GM18951 (cell line): ENCODE measurements around the gene LDLRAD2.

Experiments used
- POLR2A ChIP-seq: IDR thresholded peaks from 4 replicates; pipeline ENCODE4 v1.6.1; 2011; ENCODE audit warnings: mild to moderate bottlenecking; ENCODE audit not compliant: insufficient read length, insufficient read depth; ENCODE audit errors: extremely low read depth
- in situ Hi-C: fragments of 300-500 bp; cut with MboI; formaldehyde crosslinking; loops from one replicate; pipeline ENCODE4 v1.12.0; 2022; ENCODE audit warnings: low sequenced_read_pairs, mixed read lengths, inconsistent platforms; ENCODE audit not compliant: unreplicated experiment

Gene LDLRAD2

DNA sequence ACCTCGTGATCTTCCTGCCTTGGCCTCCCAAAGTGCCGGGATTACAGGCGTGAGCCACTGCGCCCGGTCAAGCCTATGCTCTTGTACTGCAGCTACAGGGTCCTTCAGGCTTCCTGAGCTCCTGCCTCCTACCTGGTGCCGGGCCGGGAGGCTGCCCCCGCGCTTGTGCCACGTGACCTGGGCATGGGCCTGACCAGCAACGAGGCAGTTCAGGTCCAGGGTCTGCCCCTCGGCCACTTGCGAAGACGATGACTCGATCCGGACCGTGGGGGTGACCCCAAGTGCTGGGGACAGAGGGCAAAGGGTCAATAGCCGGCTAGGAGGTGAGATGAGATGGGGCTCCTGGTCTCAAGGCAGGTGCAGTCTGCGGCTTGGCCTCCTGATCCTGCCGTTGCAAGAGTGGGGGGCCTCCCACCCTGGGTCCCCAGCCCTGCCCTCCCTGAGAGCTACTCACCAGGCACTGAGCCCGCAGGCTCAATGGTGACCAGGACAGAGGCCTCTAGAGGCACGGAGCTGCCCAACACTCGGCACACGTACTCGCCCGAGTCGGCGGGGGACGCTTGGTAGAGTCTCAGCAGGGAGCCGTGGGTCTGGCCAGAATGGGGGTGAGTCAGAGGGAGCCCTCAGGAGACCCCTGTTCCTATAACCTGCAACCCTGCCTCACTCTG, 38.0 kb downstream of the LDLRAD2 start:
- TF ChIP-seq POLR2A = no peak
- in situ Hi-C loops = no loop called here

DNA sequence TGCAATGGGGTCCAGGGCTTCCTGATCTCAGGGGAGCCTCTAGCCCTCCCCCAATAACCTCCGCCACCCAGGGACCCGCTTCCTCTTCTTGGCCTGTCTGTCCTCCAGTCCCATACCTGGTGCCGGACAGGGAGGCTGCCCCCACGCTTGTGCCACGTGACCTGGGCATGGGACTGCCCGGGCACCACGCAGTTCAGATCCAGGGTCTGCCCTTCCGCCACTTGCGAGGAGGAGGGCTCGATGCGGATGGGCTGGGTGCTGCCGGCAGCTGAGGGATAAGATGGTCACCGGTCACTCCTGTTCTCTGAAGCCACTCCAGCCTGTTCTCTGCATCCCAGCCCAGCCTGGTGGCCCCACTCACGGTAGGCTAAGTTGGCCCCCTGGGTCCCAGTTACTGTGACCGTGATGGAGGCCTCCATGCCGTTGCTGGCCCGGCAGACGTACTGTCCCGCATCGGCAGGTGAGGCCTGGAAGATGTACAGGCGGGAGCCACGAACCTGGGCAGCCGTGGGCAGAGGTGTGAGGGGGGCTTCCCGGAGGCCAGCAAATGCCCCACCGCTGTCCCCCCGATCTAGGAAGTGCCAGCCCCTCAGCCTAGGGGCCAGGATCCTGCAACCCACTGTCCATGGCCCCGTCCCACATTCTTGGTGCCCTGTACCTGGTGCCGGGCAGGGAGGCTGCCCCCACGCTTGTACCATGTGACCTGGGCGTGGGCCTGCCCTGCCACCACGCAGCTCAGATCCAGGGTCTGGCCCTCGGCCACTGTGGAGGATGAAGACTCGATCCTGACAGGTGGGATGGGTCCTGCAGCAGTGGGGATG, 39.6 kb downstream of the LDLRAD2 start:
- no peak for TF ChIP-seq POLR2A
- in situ Hi-C loops = no loop called here

DNA sequence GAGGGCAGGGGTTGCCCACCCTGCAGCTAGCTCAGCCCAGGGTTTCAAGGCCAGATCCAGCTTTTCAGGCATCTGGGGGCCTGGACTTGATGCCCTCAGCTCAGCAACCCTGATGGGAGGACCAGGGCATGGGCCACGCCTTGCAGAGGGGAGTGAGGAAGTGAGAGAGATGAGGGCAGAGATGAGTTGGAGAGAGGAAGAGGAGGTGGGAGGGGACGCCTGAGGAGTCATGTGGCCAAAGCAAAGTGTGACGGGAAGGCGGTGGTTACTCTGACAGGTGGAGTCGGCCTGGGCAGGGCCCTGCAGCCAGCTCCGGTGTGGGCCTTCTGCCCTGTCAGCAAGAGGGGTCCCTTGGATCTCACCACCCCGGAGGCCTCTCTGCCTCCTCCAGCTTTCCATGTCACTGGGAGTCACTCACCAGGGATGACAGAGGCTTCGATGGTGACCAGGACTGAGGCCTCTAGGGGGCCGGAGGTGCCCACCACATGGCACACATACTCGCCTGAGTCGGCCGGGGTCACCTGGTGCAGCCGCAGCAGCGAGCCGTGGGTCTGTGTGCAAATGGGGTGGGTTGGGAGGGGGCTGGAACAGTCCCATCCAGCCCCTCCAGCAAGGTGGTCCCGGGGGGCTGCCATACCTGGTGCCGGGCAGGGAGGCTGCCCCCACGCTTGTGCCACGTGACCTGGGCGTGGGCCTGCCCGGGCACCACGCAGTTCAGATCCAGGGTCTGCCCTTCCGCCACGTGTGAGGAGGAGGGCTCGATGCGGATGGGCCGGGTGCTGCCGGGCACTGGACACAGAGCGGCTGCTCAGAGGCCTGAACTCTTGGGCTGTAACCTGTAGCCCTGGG, 40.4 kb downstream of the LDLRAD2 start:
- in situ Hi-C loops = no loop called here
- peak; percentile 37 for TF ChIP-seq POLR2A

DNA sequence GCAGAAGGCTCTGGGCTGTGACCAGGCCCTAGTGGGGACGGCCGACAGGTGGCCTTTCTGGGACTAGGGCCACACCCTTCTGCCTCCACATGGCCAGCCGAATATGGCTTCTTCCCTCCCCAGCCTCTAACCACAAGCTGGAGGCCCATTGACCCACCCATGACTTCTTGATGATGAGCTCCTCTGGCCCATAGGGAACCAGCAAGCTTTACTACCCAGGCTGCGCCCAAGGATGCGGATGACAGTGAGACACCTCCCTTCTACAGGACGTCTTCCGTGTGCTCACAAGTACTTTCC, 41.0 kb downstream of the LDLRAD2 start:
- in situ Hi-C loops = no loop called here
- TF ChIP-seq POLR2A = no peak

DNA sequence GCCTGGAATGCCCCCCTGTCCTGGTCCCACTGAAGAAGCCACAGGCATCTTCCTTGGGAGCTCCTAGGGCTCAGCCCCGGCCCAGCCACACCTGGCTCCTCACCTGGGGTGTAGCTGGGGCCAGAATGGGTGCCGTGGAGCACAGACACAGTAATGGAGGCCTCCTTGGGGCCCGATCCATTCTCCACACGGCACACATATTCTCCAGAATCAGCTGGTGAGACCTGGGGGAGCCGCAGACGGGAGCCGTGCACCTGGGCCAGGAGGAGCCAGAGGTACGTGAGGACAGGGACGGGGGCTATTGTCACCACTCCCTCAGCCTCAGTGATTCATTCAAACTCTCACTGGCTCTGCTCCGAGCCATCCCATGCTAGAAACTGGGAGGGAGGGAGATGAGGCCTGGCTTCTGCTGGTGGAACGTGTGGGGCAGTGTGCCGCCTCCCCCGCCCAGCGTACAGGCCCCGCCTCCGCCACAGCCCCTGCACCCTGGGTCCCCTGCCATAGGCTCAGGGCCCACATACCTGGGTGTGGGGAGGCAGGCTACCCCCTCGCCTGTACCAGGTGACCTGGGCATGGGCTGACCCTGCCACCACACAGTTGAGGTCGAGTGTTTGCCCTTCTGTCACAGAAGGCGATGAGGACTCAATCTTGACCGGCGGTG, 42.2 kb downstream of the LDLRAD2 start:
- in situ Hi-C loops = no loop called here
- TF ChIP-seq POLR2A = no peak

DNA sequence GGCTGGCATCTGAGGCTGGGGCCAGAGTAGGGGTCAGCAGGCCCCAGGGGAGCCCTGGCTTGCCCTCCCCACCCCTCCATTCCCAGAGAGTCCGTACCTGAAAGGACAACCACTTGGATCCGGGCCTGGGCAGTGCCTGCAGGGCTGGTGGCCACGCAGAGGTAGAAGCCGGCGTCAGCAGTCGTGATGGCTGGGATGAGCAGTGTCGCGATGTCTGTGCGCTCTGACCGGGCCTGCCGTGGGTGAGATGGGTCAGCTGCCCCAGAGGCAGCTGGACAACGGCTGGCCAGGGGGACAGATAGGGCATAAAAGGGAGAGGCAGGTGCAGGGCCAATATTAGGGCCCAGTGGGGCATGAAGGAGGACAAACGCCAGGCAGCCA, 42.7 kb downstream of the LDLRAD2 start:
- in situ Hi-C loops = no loop called here
- no peak for TF ChIP-seq POLR2A

DNA sequence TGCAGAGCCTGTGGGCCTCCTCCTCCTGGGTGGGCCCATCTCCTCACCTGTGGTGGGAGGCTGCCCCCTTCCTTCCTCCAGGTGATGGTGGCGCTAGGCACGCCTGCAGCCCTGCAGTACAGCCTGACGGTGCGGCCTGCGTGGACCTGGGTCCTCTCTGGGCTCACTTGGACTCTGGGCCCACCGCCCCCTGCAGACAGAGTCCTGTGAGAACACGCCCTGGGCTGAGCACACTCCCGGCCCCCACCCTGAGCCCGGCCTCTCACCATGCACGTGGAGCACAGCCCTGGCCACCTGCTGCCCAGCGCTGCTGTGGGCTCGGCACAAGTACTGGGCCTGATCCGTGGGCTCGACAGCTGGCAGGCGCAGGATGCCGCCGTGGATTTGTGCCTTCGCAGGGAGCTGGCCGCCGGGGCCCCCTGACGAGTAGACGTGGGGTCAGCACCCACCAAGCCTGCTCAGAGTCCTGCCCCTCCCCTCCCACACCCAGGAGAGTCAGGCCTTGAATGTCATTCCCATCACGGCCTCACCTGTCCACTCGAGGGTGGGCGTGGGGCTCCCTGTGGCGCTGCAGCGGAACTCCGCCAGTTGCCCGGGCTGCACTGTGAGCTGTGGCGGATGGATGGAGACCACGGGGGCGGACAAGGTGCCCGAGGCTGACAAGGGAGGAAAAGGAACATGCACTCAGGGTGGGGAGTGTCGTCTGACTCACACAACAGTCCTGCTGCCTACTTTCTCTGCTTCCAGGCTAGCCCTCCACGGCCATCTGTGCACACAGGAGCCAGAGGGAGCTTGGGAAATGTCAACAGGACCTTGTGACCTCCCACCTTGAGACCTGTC, 43.4 kb downstream of the LDLRAD2 start:
- TF ChIP-seq POLR2A = no peak
- in situ Hi-C loops = no loop called here

DNA sequence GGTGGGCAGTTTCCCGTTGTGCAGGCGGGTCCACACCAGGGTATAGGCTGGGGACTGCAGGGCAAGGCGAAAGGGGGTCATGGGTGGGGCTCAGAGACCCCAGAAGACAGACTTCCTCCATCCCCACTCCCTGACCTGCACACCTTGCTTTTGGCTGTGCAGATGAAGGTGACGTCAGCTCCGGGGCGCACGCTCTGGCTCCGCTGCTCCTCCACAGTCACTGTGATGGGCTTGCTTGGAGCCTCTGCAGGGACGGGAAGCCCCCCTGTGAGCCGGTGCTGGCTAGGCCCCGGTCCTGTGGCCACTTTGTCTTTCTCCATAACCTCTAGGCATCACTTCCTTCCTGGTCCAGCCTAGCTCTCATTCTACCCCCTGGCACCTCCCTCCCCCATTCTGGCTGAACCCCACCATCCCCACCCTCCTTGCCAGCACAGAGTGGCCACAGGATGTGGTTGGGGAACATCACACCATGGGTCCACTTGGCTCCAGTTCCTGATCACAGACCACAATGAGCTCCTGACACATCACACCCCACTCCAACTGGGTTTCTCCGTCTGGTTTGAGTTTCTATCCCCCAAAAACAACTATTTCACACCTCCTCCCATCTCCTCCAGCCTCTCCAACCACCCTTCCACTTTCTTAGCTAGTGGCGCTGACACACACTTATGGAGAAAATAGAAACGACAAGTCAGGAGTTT, 45.2 kb downstream of the LDLRAD2 start:
- in situ Hi-C loops = no loop called here
- TF ChIP-seq POLR2A = no peak

DNA sequence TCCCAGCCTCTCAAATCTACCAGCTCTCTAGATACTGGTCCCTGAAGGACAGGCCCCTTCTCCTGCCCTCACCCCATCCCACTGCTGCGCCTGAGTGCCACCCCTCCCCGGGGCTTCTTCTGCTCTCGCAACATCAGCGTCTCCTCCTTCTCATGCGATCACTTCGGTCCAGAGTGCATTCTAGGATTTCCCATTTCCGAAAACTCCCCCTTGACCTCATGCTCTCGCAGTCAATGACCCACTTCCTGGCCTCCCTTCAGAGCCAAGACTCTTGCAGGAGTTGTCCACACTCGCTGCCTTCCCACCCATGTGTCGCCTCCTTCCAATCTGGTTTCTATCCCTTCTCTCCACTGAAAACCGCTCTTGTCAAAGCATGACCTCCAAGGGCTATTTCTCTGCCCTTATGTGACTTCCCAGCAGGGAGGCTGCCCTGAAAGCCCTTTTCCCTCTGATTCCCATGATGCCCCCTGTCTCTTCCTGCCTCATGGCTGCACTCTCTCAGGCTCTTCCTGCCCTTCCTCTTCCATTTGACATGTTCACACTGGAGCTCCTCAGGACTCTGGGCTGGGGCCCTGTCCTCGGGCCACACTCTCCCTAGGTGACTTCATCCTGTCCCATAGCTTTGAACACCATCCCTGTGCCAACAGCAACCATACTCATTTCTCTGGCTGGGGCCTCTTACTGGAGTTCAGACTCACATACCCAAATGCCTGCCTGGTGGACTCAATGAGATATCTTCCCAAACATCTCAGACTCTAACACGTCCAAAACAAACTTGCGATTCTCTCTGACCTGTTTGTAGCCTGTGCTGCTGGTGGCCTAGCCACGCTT, 46.0 kb downstream of the LDLRAD2 start:
- TF ChIP-seq POLR2A = no peak

DNA sequence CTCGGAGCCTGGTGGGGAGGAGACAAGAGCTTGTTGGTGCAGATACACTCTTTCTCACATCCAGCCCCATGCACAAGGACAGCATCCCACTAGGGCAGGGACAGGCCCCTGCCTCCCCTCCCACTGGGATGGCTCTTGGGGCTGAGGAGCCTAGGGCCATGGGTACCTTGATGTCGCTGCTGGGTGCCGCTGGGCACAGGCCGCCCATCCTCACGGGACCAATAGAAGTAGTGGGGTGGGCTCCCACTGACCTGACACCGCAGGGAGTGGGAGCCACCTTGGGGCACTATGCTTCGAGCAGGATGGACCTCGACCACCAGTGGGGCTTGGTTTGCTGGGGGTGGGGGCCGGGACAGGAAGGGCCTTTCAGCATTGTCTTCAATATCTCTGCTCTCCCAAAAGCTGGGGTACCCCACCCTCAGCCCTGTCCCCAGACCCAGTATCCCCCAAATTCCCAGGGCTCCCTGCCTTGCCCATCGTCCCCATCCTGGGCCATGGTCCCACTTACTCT, 47.7 kb downstream of the LDLRAD2 start:
- in situ Hi-C loops = no loop called here

More for the DNA sequence above, 46.0 kb downstream of the LDLRAD2 start:
- in situ Hi-C loops = no loop called here

DNA sequence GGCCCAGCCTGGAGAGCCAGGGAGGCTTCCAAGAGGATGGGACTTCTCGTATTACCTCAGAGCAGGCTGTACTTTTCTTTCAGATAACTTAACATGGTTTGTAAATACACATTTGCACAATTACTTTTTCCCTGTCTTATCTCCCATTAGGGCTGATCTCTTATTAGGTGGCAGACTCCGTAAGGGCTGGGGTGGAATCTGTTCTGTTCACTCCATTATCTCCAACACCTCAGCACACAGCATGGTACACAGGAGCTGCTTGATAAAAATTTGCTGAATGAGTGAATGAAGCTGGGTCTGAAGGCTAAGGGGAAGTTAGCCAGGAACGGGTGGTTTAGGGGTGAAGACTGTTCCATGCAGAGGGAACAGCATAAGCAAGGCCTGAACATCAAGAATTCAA, 48.9 kb downstream of the LDLRAD2 start:
- TF ChIP-seq POLR2A = no peak

More for the DNA sequence above, 47.7 kb downstream of the LDLRAD2 start:
- TF ChIP-seq POLR2A = no peak

More for the DNA sequence above, 48.9 kb downstream of the LDLRAD2 start:
- in situ Hi-C loops = no loop called here
